Measurements from ENCODE around the gene ITGA8. TPM values are rescaled to one million over a fixed set of nuclear protein-coding genes. Genes with fewer than 3 reads are reported as not detected.

The ITGA8 gene
- total RNA-seq, 1 donor from 2014 or later, result under 0.01 TPM

- no peak for DNase-seq (ENCODE audit: low read depth, low spot score)
Measured at GRCh38 chr10:15464381-15464780, 255.3 kb downstream of the ITGA8 start.

Other genes with a start within 250 kb of the ITGA8 start
- 17.0 and 22.8 TPM in 2 replicates for gene MINDY3, start 140.6 kb upstream of the ITGA8 start, total RNA-seq